Hematopoietic multipotent progenitor cell treated with erythropoietin and hydrocortisone succinate and interleukin-3 and kit ligand, for 15 days (in vitro differentiated cells): ENCODE data around the gene STRBP.
"Not testable (repeated sequence)": the region's sequence is repeated elsewhere in the genome, so short reads cannot be mapped to it uniquely, and the experiment has no call there.

Experiments used
- DNase-seq: peaks from one replicate; pipeline ENCODE4 v3.0.0-alpha.2; 2015; ENCODE audit warnings: low spot score

Gene STRBP

GRCh38 chr9:123191680-123192079 is 76.7 kb downstream of the STRBP start:
- no peak for DNase-seq

GRCh38 chr9:123191260-123191659 is 77.1 kb downstream of the STRBP start:
- no peak for DNase-seq

- no peak for DNase-seq
These were observed 81.3 kb downstream of the STRBP start for GRCh38 chr9:123187131-123187530.

- DNase-seq, result not testable (repeated sequence)
These were observed 82.4 kb downstream of the STRBP start for GRCh38 chr9:123186029-123186428.

GRCh38 chr9:123176949-123177348 is 91.4 kb downstream of the STRBP start:
- DNase-seq, result no peak

- DNase-seq, result no peak
These were observed 92.3 kb downstream of the STRBP start for GRCh38 chr9:123175854-123176629.

GRCh38 chr9:123174887-123175518 is 93.4 kb downstream of the STRBP start:
- DNase-seq, result no peak

GRCh38 chr9:123174079-123174478 is 94.3 kb downstream of the STRBP start:
- DNase-seq, result no peak

- no peak for DNase-seq
These were observed 98.5 kb downstream of the STRBP start for GRCh38 chr9:123169926-123170325.

GRCh38 chr9:123168586-123168985 is 99.8 kb downstream of the STRBP start:
- no peak for DNase-seq

GRCh38 chr9:123167474-123167873 is 100.9 kb downstream of the STRBP start:
- no peak for DNase-seq

- no peak for DNase-seq
These were observed 102.6 kb downstream of the STRBP start for GRCh38 chr9:123165813-123166212.

- DNase-seq, result no peak
These were observed 104.1 kb downstream of the STRBP start for GRCh38 chr9:123164285-123164684.

GRCh38 chr9:123162791-123163345 is 105.5 kb downstream of the STRBP start:
- DNase-seq, result no peak

- no peak for DNase-seq
These were observed 106.0 kb downstream of the STRBP start for GRCh38 chr9:123162360-123162759.

- no peak for DNase-seq
These were observed 111.2 kb downstream of the STRBP start for GRCh38 chr9:123157221-123157620.

GRCh38 chr9:123150708-123151503 is 117.5 kb downstream of the STRBP start:
- DNase-seq, result no peak

GRCh38 chr9:123149067-123149466 is 119.3 kb downstream of the STRBP start:
- no peak for DNase-seq

- DNase-seq, result no peak
These were observed 130.2 kb downstream of the STRBP start for GRCh38 chr9:123138163-123138562.

GRCh38 chr9:123135430-123135829 is 133.0 kb downstream of the STRBP start:
- no peak for DNase-seq

GRCh38 chr9:123132696-123133095 is 135.7 kb downstream of the STRBP start:
- no peak for DNase-seq

GRCh38 chr9:123131993-123132392 is 136.4 kb downstream of the STRBP start:
- DNase-seq, result no peak

GRCh38 chr9:123131258-123131657 is 137.1 kb downstream of the STRBP start:
- no peak for DNase-seq
